AG10803 (cell line): ENCODE data around the gene GNAS-AS1.

Experiments used
- DNase-seq: peaks from one replicate; pipeline ENCODE4 v3.0.0; 2010; ENCODE audit warnings: low read depth
- H3K4me3 ChIP-seq: 2 replicates; pipeline ENCODE4 v1.5.1; 2011; ENCODE audit warnings: mild to moderate bottlenecking, low read length, control low read depth
- TF ChIP-seq, protein P1 (sequence below): conservative IDR thresholded peaks from 2 replicates; pipeline ENCODE4 v1.5.1; 2011; ENCODE audit warnings: mild to moderate bottlenecking, low read length, control low read depth, inconsistent platforms

Gene GNAS-AS1

DNA sequence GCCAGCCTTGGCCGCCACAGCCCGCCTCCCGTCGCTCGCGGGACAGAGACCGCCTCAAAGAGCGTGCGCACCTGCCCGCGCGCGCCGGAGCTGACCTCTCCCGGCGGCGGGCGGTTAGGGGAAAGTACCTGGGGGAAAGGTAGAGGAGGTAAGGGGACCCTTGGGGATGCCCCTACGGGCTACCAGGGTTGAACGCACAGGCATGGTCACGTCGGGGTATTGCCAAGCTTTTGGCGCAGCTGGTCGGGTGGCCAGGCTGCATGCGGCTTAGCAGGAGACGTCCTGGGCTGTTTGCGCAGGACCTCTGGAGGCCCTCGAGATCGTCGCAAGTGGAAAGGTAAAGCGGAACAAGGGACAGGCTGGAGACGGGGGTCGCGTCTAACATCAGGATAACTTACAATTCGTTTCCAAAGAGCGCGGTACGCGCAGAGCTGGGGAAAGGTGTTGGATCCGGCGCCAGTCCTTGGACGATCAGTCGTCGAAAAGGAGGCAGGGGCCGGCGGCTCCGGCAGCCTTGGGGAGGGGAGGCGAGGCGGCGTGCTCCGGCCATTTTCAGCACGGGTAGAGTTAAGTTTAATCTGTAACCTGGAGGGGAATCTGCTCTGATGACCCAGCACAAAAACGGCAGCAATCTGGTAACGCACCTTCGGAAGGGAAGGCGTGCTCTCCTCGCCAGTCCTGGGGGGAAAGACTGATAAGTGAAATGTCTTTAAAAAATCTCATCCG, 9.0 kb downstream of the GNAS-AS1 start:
- TF ChIP-seq, protein P1, sequence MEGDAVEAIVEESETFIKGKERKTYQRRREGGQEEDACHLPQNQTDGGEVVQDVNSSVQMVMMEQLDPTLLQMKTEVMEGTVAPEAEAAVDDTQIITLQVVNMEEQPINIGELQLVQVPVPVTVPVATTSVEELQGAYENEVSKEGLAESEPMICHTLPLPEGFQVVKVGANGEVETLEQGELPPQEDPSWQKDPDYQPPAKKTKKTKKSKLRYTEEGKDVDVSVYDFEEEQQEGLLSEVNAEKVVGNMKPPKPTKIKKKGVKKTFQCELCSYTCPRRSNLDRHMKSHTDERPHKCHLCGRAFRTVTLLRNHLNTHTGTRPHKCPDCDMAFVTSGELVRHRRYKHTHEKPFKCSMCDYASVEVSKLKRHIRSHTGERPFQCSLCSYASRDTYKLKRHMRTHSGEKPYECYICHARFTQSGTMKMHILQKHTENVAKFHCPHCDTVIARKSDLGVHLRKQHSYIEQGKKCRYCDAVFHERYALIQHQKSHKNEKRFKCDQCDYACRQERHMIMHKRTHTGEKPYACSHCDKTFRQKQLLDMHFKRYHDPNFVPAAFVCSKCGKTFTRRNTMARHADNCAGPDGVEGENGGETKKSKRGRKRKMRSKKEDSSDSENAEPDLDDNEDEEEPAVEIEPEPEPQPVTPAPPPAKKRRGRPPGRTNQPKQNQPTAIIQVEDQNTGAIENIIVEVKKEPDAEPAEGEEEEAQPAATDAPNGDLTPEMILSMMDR = no peak

DNA sequence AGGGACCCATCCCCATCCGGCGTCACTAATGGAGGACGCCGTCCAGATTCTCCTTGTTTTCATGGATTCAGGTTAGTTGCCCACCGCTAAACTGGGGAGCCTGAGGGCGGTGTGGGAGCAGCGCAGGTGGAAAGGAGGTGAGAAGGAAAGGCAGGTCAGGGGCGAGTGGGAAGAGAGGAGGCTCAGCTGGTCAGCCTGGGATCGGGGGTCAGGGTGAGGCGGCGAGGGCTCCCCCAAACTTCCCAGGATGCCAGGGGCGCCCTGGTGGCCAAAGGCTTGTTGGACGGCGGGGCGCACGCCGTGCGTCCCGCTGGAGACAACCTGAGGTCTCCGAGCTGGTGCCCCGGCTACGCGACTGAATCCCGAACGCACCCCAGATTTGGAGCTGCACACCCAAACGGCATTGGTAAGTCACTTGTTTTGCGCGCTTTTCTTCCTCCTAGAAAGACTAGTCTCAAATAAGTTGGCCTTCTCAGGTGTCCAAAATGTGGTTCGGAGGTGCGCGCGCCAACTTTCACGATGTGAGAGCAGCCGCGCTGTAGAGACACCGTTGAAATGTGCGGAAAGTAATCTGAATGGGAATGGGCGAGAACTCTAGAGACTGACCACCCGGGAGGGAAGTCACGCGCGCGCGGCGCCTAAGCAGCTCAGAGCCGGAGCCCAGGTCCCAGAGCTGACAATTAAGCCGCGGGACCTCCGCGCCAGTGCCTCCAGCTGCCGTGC, 9.7 kb downstream of the GNAS-AS1 start:
- no peak overlapping the region for H3K4me3 ChIP-seq
- DNase-seq = no peak
- TF ChIP-seq, protein P1 = no peak

More for the DNA sequence above, 9.0 kb downstream of the GNAS-AS1 start:
- H3K4me3 ChIP-seq = no peak overlapping the region
- no peak for DNase-seq

DNA sequence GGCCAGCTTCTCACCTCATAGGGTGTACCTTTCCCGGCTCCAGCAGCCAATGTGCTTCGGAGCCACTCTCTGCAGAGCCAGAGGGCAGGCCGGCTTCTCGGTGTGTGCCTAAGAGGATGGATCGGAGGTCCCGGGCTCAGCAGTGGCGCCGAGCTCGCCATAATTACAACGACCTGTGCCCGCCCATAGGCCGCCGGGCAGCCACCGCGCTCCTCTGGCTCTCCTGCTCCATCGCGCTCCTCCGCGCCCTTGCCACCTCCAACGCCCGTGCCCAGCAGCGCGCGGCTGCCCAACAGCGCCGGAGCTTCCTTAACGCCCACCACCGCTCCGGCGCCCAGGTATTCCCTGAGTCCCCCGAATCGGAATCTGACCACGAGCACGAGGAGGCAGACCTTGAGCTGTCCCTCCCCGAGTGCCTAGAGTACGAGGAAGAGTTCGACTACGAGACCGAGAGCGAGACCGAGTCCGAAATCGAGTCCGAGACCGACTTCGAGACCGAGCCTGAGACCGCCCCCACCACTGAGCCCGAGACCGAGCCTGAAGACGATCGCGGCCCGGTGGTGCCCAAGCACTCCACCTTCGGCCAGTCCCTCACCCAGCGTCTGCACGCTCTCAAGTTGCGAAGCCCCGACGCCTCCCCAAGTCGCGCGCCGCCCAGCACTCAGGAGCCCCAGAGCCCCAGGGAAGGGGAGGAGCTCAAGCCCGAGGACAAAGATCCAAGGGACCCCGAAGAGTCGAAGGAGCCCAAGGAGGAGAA, 10.5 kb downstream of the GNAS-AS1 start:
- DNase-seq = no peak
- H3K4me3 ChIP-seq = no peak overlapping the region

DNA sequence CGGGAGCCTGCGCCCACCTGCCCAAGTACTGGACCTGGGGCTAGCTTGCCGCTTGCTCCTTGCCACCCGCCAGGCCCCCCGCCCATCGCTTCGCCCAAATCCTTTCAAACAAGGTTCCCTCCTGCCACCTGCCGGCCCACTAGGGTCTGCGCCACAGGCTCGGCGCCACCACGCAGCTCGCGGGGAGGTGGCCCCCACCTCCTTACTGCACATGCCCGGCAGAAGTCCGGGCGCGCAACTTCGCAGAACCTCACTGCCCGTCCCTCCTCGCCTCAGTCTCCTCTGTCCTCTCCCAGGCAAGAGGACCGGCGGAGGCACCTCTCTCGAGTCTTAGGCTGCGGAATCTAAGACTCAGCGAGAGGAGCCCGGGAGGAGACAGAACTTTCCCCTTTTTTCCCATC, 11.2 kb downstream of the GNAS-AS1 start:
- TF ChIP-seq, protein P1 = peak; percentile 23
- H3K4me3 ChIP-seq = no peak overlapping the region
- no peak for DNase-seq

More for the DNA sequence above, 10.5 kb downstream of the GNAS-AS1 start:
- TF ChIP-seq, protein P1 = no peak

DNA sequence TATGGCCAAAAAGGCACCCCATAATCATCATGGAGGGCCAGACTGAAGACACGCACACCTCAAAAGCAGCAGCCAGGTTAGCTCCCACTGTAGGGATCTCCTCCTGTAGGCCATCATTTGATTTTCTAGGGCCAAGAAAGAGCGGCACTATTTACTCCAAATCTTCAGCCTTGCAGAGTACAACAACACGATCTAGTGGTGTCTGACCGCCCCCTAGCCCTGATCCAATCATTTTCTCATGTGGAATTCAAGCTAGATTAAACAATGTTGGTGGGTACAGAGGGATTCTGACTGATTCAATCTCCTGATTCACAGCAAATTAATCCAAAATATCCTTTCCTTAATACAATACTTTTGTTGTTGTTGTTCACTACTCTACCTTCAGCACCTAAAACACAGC, 12.5 kb downstream of the GNAS-AS1 start:
- no peak for DNase-seq
- TF ChIP-seq, protein P1 = no peak
- no peak overlapping the region for H3K4me3 ChIP-seq

DNA sequence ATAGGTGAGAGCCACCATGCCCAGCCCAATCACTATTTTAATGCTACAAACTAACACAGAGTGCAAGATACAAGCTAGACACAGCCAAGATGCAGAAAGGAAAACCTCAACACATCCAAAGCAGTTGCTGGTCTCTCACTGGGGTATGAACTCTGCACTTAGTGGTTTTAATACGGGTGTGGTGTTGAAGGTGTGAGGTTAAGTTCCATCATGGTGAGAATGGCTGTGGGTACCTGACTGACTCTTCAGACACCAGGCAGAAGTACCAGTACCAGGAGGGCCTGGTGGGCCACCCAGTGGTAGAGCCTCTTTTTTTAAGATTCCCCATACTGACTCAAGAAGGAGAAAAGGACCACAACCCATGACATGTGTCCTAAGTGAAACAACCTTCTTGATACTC, 13.0 kb downstream of the GNAS-AS1 start:
- TF ChIP-seq, protein P1 = no peak
- H3K4me3 ChIP-seq = no peak overlapping the region
- no peak for DNase-seq
